UCSD-AML1 (cell line): ENCODE measurements around the gene NCKAP1.
"Not testable (repeated sequence)": the region's sequence is repeated elsewhere in the genome, so short reads cannot be mapped to it uniquely, and the experiment has no call there.

Experiments
- DNase-seq: peaks from one replicate; lab custom pipeline; 2025; ENCODE audit not compliant: unreplicated experiment; lab: John Stamatoyannopoulos, UW

Gene NCKAP1

GRCh38 chr2:183009249-183009899, 28.9 kb downstream of the NCKAP1 start:
- DNase-seq: no peak

- no peak for DNase-seq
These were observed 36.3 kb downstream of the NCKAP1 start for GRCh38 chr2:183001948-183002347.

- DNase-seq: no peak
These were observed 37.4 kb downstream of the NCKAP1 start for GRCh38 chr2:183000846-183001245.

- no peak for DNase-seq
These were observed 38.8 kb downstream of the NCKAP1 start for GRCh38 chr2:182999348-183000028.

GRCh38 chr2:182994228-182994912, 43.9 kb downstream of the NCKAP1 start:
- DNase-seq: no peak

- no peak for DNase-seq
These were observed 55.3 kb downstream of the NCKAP1 start for GRCh38 chr2:182982941-182983340.

GRCh38 chr2:182981475-182981874, 56.8 kb downstream of the NCKAP1 start:
- not testable (repeated sequence) for DNase-seq

GRCh38 chr2:182980652-182981051, 57.6 kb downstream of the NCKAP1 start:
- no peak for DNase-seq

GRCh38 chr2:182980115-182980514, 58.1 kb downstream of the NCKAP1 start:
- DNase-seq: no peak

- DNase-seq: no peak
These were observed 60.8 kb downstream of the NCKAP1 start for GRCh38 chr2:182977463-182977862.

- DNase-seq: no peak
These were observed 64.6 kb downstream of the NCKAP1 start for GRCh38 chr2:182973441-182974352.

- DNase-seq: no peak
These were observed 65.7 kb downstream of the NCKAP1 start for GRCh38 chr2:182972548-182972942.

- no peak for DNase-seq
These were observed 66.3 kb downstream of the NCKAP1 start for GRCh38 chr2:182971820-182972547.

- DNase-seq: no peak
These were observed 67.8 kb downstream of the NCKAP1 start for GRCh38 chr2:182970486-182970885.

- DNase-seq: no peak
These were observed 69.8 kb downstream of the NCKAP1 start for GRCh38 chr2:182968493-182968892.

GRCh38 chr2:182966356-182966755, 71.9 kb downstream of the NCKAP1 start:
- not testable (repeated sequence) for DNase-seq

- no peak for DNase-seq
These were observed 75.6 kb downstream of the NCKAP1 start for GRCh38 chr2:182962641-182963040.

GRCh38 chr2:182960869-182961268, 77.4 kb downstream of the NCKAP1 start:
- DNase-seq: not testable (repeated sequence)

GRCh38 chr2:182954789-182955188, 83.5 kb downstream of the NCKAP1 start:
- no peak for DNase-seq

GRCh38 chr2:182952741-182953450, 85.4 kb downstream of the NCKAP1 start:
- DNase-seq: no peak
